HCT116 (cell line): ENCODE data around the gene DHX57. TPM values are rescaled to one million over a fixed set of nuclear protein-coding genes. Genes with fewer than 3 reads are reported as not detected.

Experiments used
- ATAC-seq: fragments of 200-7000 bp; cut with Tn5 transposase; 2 replicates; pipeline ENCODE4 v1.9.1; 2020; ENCODE audit warnings: mild to moderate bottlenecking, moderate library complexity
- BruUV-seq: library from RNA; stranded (reverse); fragments of 400-500 nt; replicated peaks from 2 replicates; lab custom pipeline; 2021; lab: Mats Ljungman, UMichigan
- CTCF ChIA-PET: fragments of 300-600 bp; sonication (Branson Sonifier 250); formaldehyde crosslinking; loops from one replicate; lab custom pipeline; 2021; ENCODE audit warnings: antibody characterized with exemption; lab: Charles Lee
- POLR2A ChIA-PET: fragments of 300-600, 350-600 bp; sonication (Branson Sonifier 250); formaldehyde crosslinking; loops from one replicate; lab custom pipeline; 2021; ENCODE audit warnings: antibody characterized with exemption; lab: Charles Lee
- RAD21 ChIA-PET, 2 experiments: fragments of 300-600 bp; sonication (Branson Sonifier 250); formaldehyde crosslinking; loops; one replicate each; lab custom pipeline; 2023; ENCODE audit warnings: low total read pairs in 2 of 2; ENCODE audit not compliant: uncharacterized antibody in 2 of 2, unreplicated experiment in 2 of 2, low non-redundant PET in 1 of 2; lab: Charles Lee
- DNase-seq: peaks from one replicate; pipeline ENCODE4 v3.0.0-alpha.2; 2010; ENCODE audit warnings: low read depth, low spot score
- H2AFZ ChIP-seq: fragments of 200-600 bp; shearing (Covaris generic), sonication (generic); 2 replicates; pipeline ENCODE4 v1.6.1; 2017; ENCODE audit warnings: low read depth, mixed run types, mixed read lengths, antibody characterized with exemption, low read length; ENCODE audit not compliant: poor library complexity, severe bottlenecking
- H3K27ac ChIP-seq: 2 replicates; pipeline ENCODE4 v1.5.1; 2012; ENCODE audit warnings: low read depth, low read length
- H3K27me3 ChIP-seq: fragments of 200-600 bp; sonication (generic); 2 replicates; pipeline ENCODE4 v1.6.1; 2016; ENCODE audit warnings: mixed run types, low read length, mixed read lengths; ENCODE audit not compliant: insufficient read depth
- H3K36me3 ChIP-seq, 2 experiments: fragments of 200-500 bp in 1 of 2; fragments of 200-600 bp in 1 of 2; sonication (Bioruptor generic) in 1 of 2; sonication (generic) in 1 of 2; 2 replicates each; pipeline versions ENCODE4 v1.5.1 to v1.6.1; 2014 to 2016; ENCODE audit warnings: low read length in 2 of 2, inconsistent platforms in 1 of 2, mixed read lengths in 1 of 2, mixed run types in 1 of 2; ENCODE audit not compliant: insufficient read depth in 2 of 2, control insufficient read depth in 1 of 2
- H3K4me1 ChIP-seq, 2 experiments: fragments of 200-600 bp in 1 of 2; sonication (generic) in 1 of 2; 2 replicates each; pipeline versions ENCODE4 v1.5.1 to v1.6.1; 2012 to 2017; ENCODE audit warnings: low read length in 2 of 2, inconsistent platforms in 1 of 2, mild to moderate bottlenecking in 1 of 2, mixed read lengths in 1 of 2, mixed run types in 1 of 2, moderate library complexity in 1 of 2; ENCODE audit not compliant: insufficient read depth in 2 of 2, control insufficient read depth in 1 of 2
- H3K4me2 ChIP-seq: fragments of 200-600 bp; sonication (generic); 2 replicates; pipeline ENCODE4 v1.6.1; 2017; ENCODE audit warnings: mixed run types, low read length, mixed read lengths
- H3K4me3 ChIP-seq, 2 experiments: fragments of 200-600 bp in 1 of 2; sonication (generic) in 1 of 2; replicated peaks in 1 of 2; 2 replicates each; pipeline ENCODE4 v1.5.1; 2011 to 2016; ENCODE audit warnings: low read length in 2 of 2, control low read depth in 1 of 2, low read depth in 1 of 2, mild to moderate bottlenecking in 1 of 2, mixed read lengths in 1 of 2, mixed run types in 1 of 2
- H3K79me2 ChIP-seq: fragments of 200-600 bp; sonication (generic); 2 replicates; pipeline ENCODE4 v1.6.1; 2017; ENCODE audit warnings: mild to moderate bottlenecking, mixed run types, low read length, moderate library complexity, mixed read lengths; ENCODE audit not compliant: insufficient read depth
- H3K9ac ChIP-seq: fragments of 200-600 bp; sonication (generic); 2 replicates; pipeline ENCODE4 v1.6.1; 2016; ENCODE audit warnings: low read length, mixed read lengths
- H3K9me2 ChIP-seq: fragments of 200-600 bp; sonication (generic), shearing (Covaris generic); 2 replicates; pipeline ENCODE4 v1.6.1; 2017; ENCODE audit warnings: mixed run types, mild to moderate bottlenecking, moderate library complexity; ENCODE audit not compliant: insufficient read depth
- H3K9me3 ChIP-seq, 2 experiments: fragments of 200-500 bp in 1 of 2; fragments of 200-600 bp in 1 of 2; sonication (Bioruptor generic) in 1 of 2; sonication (generic) in 1 of 2; 2 replicates each; pipeline ENCODE4 v1.6.1; 2014 to 2017; ENCODE audit warnings: low read length in 2 of 2, mixed read lengths in 2 of 2, inconsistent platforms in 1 of 2, low read depth in 1 of 2, mild to moderate bottlenecking in 1 of 2, mixed run types in 1 of 2, moderate library complexity in 1 of 2; ENCODE audit not compliant: control insufficient read depth in 1 of 2, insufficient read depth in 1 of 2
- H4K20me1 ChIP-seq: fragments of 200-600 bp; sonication (generic), shearing (Covaris generic); 2 replicates; pipeline ENCODE4 v1.6.1; 2017; ENCODE audit warnings: mixed run types, mild to moderate bottlenecking, moderate library complexity; ENCODE audit not compliant: insufficient read depth
- ATF3 ChIP-seq: IDR thresholded peaks from 2 replicates; pipeline ENCODE4 v1.6.1; 2012
- CBX3 ChIP-seq: IDR thresholded peaks from 2 replicates; pipeline ENCODE4 v1.6.1; 2012; ENCODE audit warnings: low read depth
- CEBPB ChIP-seq: IDR thresholded peaks from 2 replicates; pipeline ENCODE4 v1.6.1; 2012; ENCODE audit warnings: low read depth
- ELF1 ChIP-seq: IDR thresholded peaks from 2 replicates; pipeline ENCODE4 v1.6.1; 2012; ENCODE audit warnings: low read depth, borderline replicate concordance
- EZH2 ChIP-seq: fragments of 200-600 bp; sonication (generic); IDR thresholded peaks from 2 replicates; pipeline ENCODE4 v1.6.1; 2017; ENCODE audit warnings: antibody characterized with exemption, mixed run types
- EZH2phosphoT487 ChIP-seq: fragments of 200-600 bp; IDR thresholded peaks from 2 replicates; pipeline ENCODE4 v1.6.1; 2018; ENCODE audit warnings: antibody characterized with exemption, borderline replicate concordance
- JUND ChIP-seq: IDR thresholded peaks from 2 replicates; pipeline ENCODE4 v1.6.1; 2012
- MAX ChIP-seq: IDR thresholded peaks from 2 replicates; pipeline ENCODE4 v1.6.1; 2012
- POLR2A ChIP-seq: IDR thresholded peaks from 2 replicates; pipeline ENCODE4 v1.7.0; 2011; ENCODE audit warnings: borderline replicate concordance; ENCODE audit not compliant: insufficient read depth, insufficient read length; ENCODE audit errors: extremely low read depth
- RAD21 ChIP-seq: IDR thresholded peaks from 2 replicates; pipeline ENCODE4 v1.6.1; 2012; ENCODE audit warnings: low read depth, mild to moderate bottlenecking
- REST ChIP-seq: IDR thresholded peaks from 2 replicates; pipeline ENCODE4 v1.6.1; 2012; ENCODE audit warnings: low read depth
- SIN3A ChIP-seq: IDR thresholded peaks from 2 replicates; pipeline ENCODE4 v1.6.1; 2012; ENCODE audit warnings: low read depth
- SP1 ChIP-seq: IDR thresholded peaks from 2 replicates; pipeline ENCODE4 v1.6.1; 2012; ENCODE audit warnings: low read depth
- SRF ChIP-seq: IDR thresholded peaks from 2 replicates; pipeline ENCODE4 v1.6.1; 2012; ENCODE audit warnings: low read depth
- TCF7L2 ChIP-seq: IDR thresholded peaks from 2 replicates; pipeline ENCODE4 v1.7.0; 2011; ENCODE audit warnings: borderline replicate concordance, inconsistent platforms; ENCODE audit not compliant: insufficient read depth, insufficient read length; ENCODE audit errors: extremely low read depth
- ZNF274 ChIP-seq: fragments of 200-500 bp; sonication (Bioruptor generic); IDR thresholded peaks from 2 replicates; pipeline ENCODE4 v1.6.1; 2014; ENCODE audit warnings: mild to moderate bottlenecking, low read depth, low read length, inconsistent platforms
- intact Hi-C: fragments of 100-400 bp; cut with micrococcal nuclease; formaldehyde crosslinking; loops from 2 replicates; pipeline ENCODE4 v1.10.0; 2022
- total RNA-seq: library from RNA; stranded (reverse); gene quantifications from one replicate; pipeline ENCODE4 v1.2.1, GENCODE V29; 2021; ENCODE audit not compliant: unreplicated experiment
- TF ChIP-seq, protein P1 (sequence below), 3 experiments: fragments of 200-600 bp in 1 of 3; sonication (generic) in 1 of 3; IDR thresholded peaks in 2 of 3; conservative IDR thresholded peaks in 1 of 3; 2 replicates each; pipeline ENCODE4 v1.5.1; 2012 to 2017; ENCODE audit warnings: low read depth in 2 of 3, low read length in 2 of 3, antibody characterized with exemption in 1 of 3, borderline replicate concordance in 1 of 3, control low read depth in 1 of 3, mild to moderate bottlenecking in 1 of 3, mixed read lengths in 1 of 3, mixed run types in 1 of 3, moderate library complexity in 1 of 3; ENCODE audit not compliant: insufficient read depth in 1 of 3

DHX57 gene
- total RNA-seq, 1 experiment from 2014 or later, result 19.4 TPM

GRCh38 chr2:38765149-38765548, 110.6 kb downstream of the DHX57 start:
- no peak overlapping the region for H3K9ac ChIP-seq
- H3K27me3 ChIP-seq, result no peaks in the 10 kb centered on the region
- no peak overlapping the region for H3K4me3 ChIP-seq
- no peaks in the 10 kb centered on the region for H3K79me2 ChIP-seq
- ATAC-seq, result no peak
- no peaks in the 10 kb centered on the region for H3K9me2 ChIP-seq
- no peak overlapping the region for H3K27ac ChIP-seq
- no peaks in the 10 kb centered on the region for H3K36me3 ChIP-seq
- DNase-seq, result no peak
- TF ChIP-seq EZH2 (no peak), CBX3 (no peak), JUND (no peak), ELF1 (no peak), ATF3 (no peak)
- TF ChIP-seq, protein P1, sequence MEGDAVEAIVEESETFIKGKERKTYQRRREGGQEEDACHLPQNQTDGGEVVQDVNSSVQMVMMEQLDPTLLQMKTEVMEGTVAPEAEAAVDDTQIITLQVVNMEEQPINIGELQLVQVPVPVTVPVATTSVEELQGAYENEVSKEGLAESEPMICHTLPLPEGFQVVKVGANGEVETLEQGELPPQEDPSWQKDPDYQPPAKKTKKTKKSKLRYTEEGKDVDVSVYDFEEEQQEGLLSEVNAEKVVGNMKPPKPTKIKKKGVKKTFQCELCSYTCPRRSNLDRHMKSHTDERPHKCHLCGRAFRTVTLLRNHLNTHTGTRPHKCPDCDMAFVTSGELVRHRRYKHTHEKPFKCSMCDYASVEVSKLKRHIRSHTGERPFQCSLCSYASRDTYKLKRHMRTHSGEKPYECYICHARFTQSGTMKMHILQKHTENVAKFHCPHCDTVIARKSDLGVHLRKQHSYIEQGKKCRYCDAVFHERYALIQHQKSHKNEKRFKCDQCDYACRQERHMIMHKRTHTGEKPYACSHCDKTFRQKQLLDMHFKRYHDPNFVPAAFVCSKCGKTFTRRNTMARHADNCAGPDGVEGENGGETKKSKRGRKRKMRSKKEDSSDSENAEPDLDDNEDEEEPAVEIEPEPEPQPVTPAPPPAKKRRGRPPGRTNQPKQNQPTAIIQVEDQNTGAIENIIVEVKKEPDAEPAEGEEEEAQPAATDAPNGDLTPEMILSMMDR (IDR thresholded peaks at IDR 0.05 in 2 of 3, conservative IDR thresholded peaks at IDR 0.05 in 1 of 3; ENCODE audit: borderline replicate concordance in 1 of 3, insufficient read depth in 1 of 3, low read depth in 2 of 3, low read length in 2 of 3), result no peak
- intact Hi-C loops, result no loop called here
- H3K4me1 ChIP-seq, result no peaks in the 10 kb centered on the region
- RAD21 ChIA-PET, result no interaction called here
- no peaks in the 10 kb centered on the region for H4K20me1 ChIP-seq
- POLR2A ChIA-PET, result interaction anchor here (1.2 kb wide), 1 partner anchor 14 kb away, joined by 4 read pairs; the partner anchor contains the start of gene SRSF7
- H3K4me2 ChIP-seq, result no peak overlapping the region
- H3K9me3 ChIP-seq, result no peaks in the 10 kb centered on the region
- no peak overlapping the region for H2AFZ ChIP-seq
- no TSS peak for BruUV-seq
- CTCF ChIA-PET, result interaction anchor here (1.6 kb wide), 1 partner anchor 184 kb away, joined by 3 read pairs; no protein-coding TSS in a partner anchor

DNA sequence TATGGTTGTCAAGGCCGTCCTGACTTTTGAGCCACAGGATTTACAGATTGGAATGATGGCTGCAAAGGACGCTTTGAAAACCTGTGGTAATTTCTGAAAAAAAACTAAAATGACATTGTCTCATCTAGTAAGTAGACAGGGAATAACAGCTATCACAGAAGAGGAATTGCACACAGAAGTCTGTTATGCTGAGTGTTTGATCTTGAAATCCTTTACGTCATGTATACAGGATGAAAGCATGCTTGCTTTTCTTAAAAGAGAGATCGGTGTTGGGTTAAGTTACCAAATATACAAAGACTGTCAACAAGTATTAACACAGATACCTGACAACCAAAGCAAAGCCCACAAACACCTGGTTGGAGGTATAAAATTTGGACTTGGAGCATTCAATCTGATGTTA, 112.0 kb downstream of the DHX57 start:
- Histone ChIP-seq H3K79me2 (no peaks in the 10 kb centered on the region), H3K4me2 (no peak overlapping the region), H3K9me3 (no peaks in the 10 kb centered on the region), H3K4me1 (no peaks in the 10 kb centered on the region), H4K20me1 (no peaks in the 10 kb centered on the region), H2AFZ (no peak overlapping the region), H3K9ac (no peak overlapping the region), H3K36me3 (no peaks in the 10 kb centered on the region), H3K4me3 (no peak overlapping the region), H3K27me3 (no peaks in the 10 kb centered on the region), H3K27ac (no peak overlapping the region), H3K9me2 (no peaks in the 10 kb centered on the region)
- ChIA-PET POLR2A (interaction anchor here (1.6 kb wide), 1 partner anchor 12 kb away, joined by 8 read pairs; the partner anchor contains the start of gene SRSF7), RAD21 (no interaction called here), CTCF (interaction anchor here (1.6 kb wide), 1 partner anchor 182 kb away, joined by 3 read pairs; no protein-coding TSS in a partner anchor)
- DNase-seq (no peak), ATAC-seq (no peak)
- intact Hi-C loops, result no loop called here
- no TSS peak for BruUV-seq
- no peak for TF ChIP-seq POLR2A
- TF ChIP-seq MAX, result no peak
- TF ChIP-seq CEBPB, result no peak
- TF ChIP-seq EZH2phosphoT487, result no peak
- no peak for TF ChIP-seq REST
- TF ChIP-seq RAD21, result no peak
- TF ChIP-seq EZH2, result no peak
- TF ChIP-seq SP1, result no peak
- TF ChIP-seq SRF, result no peak
- no peak for TF ChIP-seq TCF7L2
- no peak for TF ChIP-seq ZNF274
- TF ChIP-seq SIN3A, result no peak
